Effector memory CD8-positive, alpha-beta T cell (primary cell): ENCODE data around the gene PACSIN2.

ENCODE experiments used
- ATAC-seq: fragments of 150-1000 bp; cut with Tn5 transposase; replicated peaks from 2 replicates; pipeline ENCODE4 v1.10.0; 2021; ENCODE audit warnings: mild to moderate bottlenecking, moderate library complexity
- DNase-seq, 3 experiments: peaks; one replicate each; pipeline ENCODE4 v3.0.0; 2021
- H3K27ac Mint-ChIP-seq, 2 donors: one replicate each; pipeline ENCODE4 v1.8.0; 2022; ENCODE audit warnings: mild to moderate bottlenecking in 2 of 2, mixed read lengths in 2 of 2, moderate library complexity in 2 of 2
- H3K27me3 Mint-ChIP-seq, 2 donors: one replicate each; pipeline ENCODE4 v1.8.0; 2022; ENCODE audit warnings: mixed read lengths in 2 of 2
- H3K36me3 Mint-ChIP-seq: one replicate; pipeline ENCODE4 v1.8.0; 2022; ENCODE audit warnings: mild to moderate bottlenecking, moderate library complexity, mixed read lengths; ENCODE audit not compliant: insufficient read depth
- H3K4me1 Mint-ChIP-seq, 2 donors: one replicate each; pipeline ENCODE4 v1.8.0; 2022; ENCODE audit warnings: low read depth in 2 of 2, mixed read lengths in 2 of 2
- H3K4me3 Mint-ChIP-seq, 2 donors: one replicate each; pipeline ENCODE4 v1.8.0; 2022; ENCODE audit warnings: mild to moderate bottlenecking in 2 of 2, mixed read lengths in 2 of 2, moderate library complexity in 2 of 2
- H3K9me3 Mint-ChIP-seq, 2 donors: one replicate each; pipeline ENCODE4 v1.8.0; 2022; ENCODE audit warnings: mixed read lengths in 2 of 2

The PACSIN2 gene

GRCh38 chr22:42871146-42872050 lies 143.6 kb downstream of the PACSIN2 start:
- DNase-seq (no peak), ATAC-seq (no peak)
- H3K4me1 Mint-ChIP-seq = peaks cover 1 to 6% of the 10 kb centered on the region in 2 donors
- H3K27ac Mint-ChIP-seq = peak overlapping the region in 1 of 2 donors; percentile 69
- no peaks in the 10 kb centered on the region for H3K9me3 Mint-ChIP-seq
- H3K36me3 Mint-ChIP-seq = peaks cover 44% of the 10 kb centered on the region
- H3K4me3 Mint-ChIP-seq = no peak overlapping the region
- no peaks in the 10 kb centered on the region for H3K27me3 Mint-ChIP-seq

GRCh38 chr22:42869888-42870480 lies 145.0 kb downstream of the PACSIN2 start:
- H3K4me3 Mint-ChIP-seq = no peak overlapping the region
- no peak overlapping the region for H3K27ac Mint-ChIP-seq
- no peaks in the 10 kb centered on the region for H3K9me3 Mint-ChIP-seq
- H3K36me3 Mint-ChIP-seq = peaks cover 42% of the 10 kb centered on the region
- no peak for ATAC-seq
- H3K27me3 Mint-ChIP-seq = no peaks in the 10 kb centered on the region
- DNase-seq = no peak
- H3K4me1 Mint-ChIP-seq = peaks cover 1 to 6% of the 10 kb centered on the region in 2 donors

GRCh38 chr22:42869463-42869862 lies 145.5 kb downstream of the PACSIN2 start:
- H3K27me3 Mint-ChIP-seq = no peaks in the 10 kb centered on the region
- no peaks in the 10 kb centered on the region for H3K9me3 Mint-ChIP-seq
- DNase-seq (no peak), ATAC-seq (no peak)
- H3K4me3 Mint-ChIP-seq = no peak overlapping the region
- peaks cover 40% of the 10 kb centered on the region for H3K36me3 Mint-ChIP-seq
- peaks cover 1 to 6% of the 10 kb centered on the region in 2 donors for H3K4me1 Mint-ChIP-seq
- no peak overlapping the region for H3K27ac Mint-ChIP-seq

- no peak overlapping the region for H3K4me3 Mint-ChIP-seq
- ATAC-seq = no peak
- no peak for DNase-seq
- H3K36me3 Mint-ChIP-seq = peaks cover 34% of the 10 kb centered on the region
- H3K27ac Mint-ChIP-seq = no peak overlapping the region
- no peaks in the 10 kb centered on the region for H3K9me3 Mint-ChIP-seq
- H3K4me1 Mint-ChIP-seq = peaks cover 1 to 6% of the 10 kb centered on the region in 2 donors
- no peaks in the 10 kb centered on the region for H3K27me3 Mint-ChIP-seq
Measured at GRCh38 chr22:42868751-42869251, 146.1 kb downstream of the PACSIN2 start.

- H3K36me3 Mint-ChIP-seq = peaks cover 17% of the 10 kb centered on the region
- ATAC-seq (no peak), DNase-seq (no peak)
- H3K9me3 Mint-ChIP-seq = no peaks in the 10 kb centered on the region
- peak overlapping the region in 1 of 2 donors; percentile 57 for H3K27ac Mint-ChIP-seq
- H3K4me3 Mint-ChIP-seq = no peak overlapping the region
- H3K27me3 Mint-ChIP-seq = no peaks in the 10 kb centered on the region
- peaks cover 4 to 10% of the 10 kb centered on the region in 2 donors for H3K4me1 Mint-ChIP-seq
Measured at GRCh38 chr22:42866100-42866499, 148.8 kb downstream of the PACSIN2 start.

GRCh38 chr22:42865536-42865935 lies 149.4 kb downstream of the PACSIN2 start:
- Mint-ChIP-seq H3K4me1 (peaks cover 4 to 10% of the 10 kb centered on the region in 2 donors), H3K4me3 (no peak overlapping the region), H3K9me3 (no peaks in the 10 kb centered on the region), H3K27me3 (no peaks in the 10 kb centered on the region), H3K36me3 (peaks cover 12% of the 10 kb centered on the region), H3K27ac (peak overlapping the region in 1 of 2 donors; percentile 57)
- ATAC-seq (no peak), DNase-seq (no peak)

- DNase-seq = no peak
- Mint-ChIP-seq H3K9me3 (no peaks in the 10 kb centered on the region), H3K4me3 (no peak overlapping the region), H3K4me1 (peaks cover 4 to 10% of the 10 kb centered on the region in 2 donors), H3K27me3 (no peaks in the 10 kb centered on the region), H3K27ac (no peak overlapping the region), H3K36me3 (peaks cover 9% of the 10 kb centered on the region)
- peak; percentile 42 for ATAC-seq
Measured at GRCh38 chr22:42863349-42863961, 151.5 kb downstream of the PACSIN2 start.

- Mint-ChIP-seq H3K4me3 (no peak overlapping the region), H3K27ac (no peak overlapping the region), H3K9me3 (no peaks in the 10 kb centered on the region), H3K36me3 (peaks cover 6% of the 10 kb centered on the region), H3K27me3 (no peaks in the 10 kb centered on the region), H3K4me1 (peaks cover 4 to 5% of the 10 kb centered on the region in 2 donors)
- DNase-seq (no peak), ATAC-seq (no peak)
Measured at GRCh38 chr22:42862045-42862734, 152.8 kb downstream of the PACSIN2 start.

GRCh38 chr22:42860968-42861367 lies 154.0 kb downstream of the PACSIN2 start:
- Mint-ChIP-seq H3K27me3 (no peaks in the 10 kb centered on the region), H3K4me3 (no peak overlapping the region), H3K4me1 (peaks cover 8 to 10% of the 10 kb centered on the region in 2 donors), H3K27ac (peak overlapping the region in 1 of 2 donors; percentile 15), H3K9me3 (no peaks in the 10 kb centered on the region), H3K36me3 (peaks cover 9% of the 10 kb centered on the region)
- DNase-seq (no peak), ATAC-seq (no peak)

- ATAC-seq = no peak
- peak overlapping the region; percentile 69 to 74 for H3K4me3 Mint-ChIP-seq
- H3K36me3 Mint-ChIP-seq = peaks cover 13% of the 10 kb centered on the region
- H3K4me1 Mint-ChIP-seq = peaks cover 5 to 8% of the 10 kb centered on the region in 2 donors
- H3K27ac Mint-ChIP-seq = no peak overlapping the region
- H3K27me3 Mint-ChIP-seq = no peaks in the 10 kb centered on the region
- no peaks in the 10 kb centered on the region for H3K9me3 Mint-ChIP-seq
- no peak for DNase-seq
Measured at GRCh38 chr22:42857845-42858481, 157.0 kb downstream of the PACSIN2 start.

GRCh38 chr22:42856865-42857704 lies 157.9 kb downstream of the PACSIN2 start, which contains the start of gene ARFGAP3:
ARFGAP3 (minus strand) TSS chr22:42857273; CDS start chr22:42857182, 91 bp downstream.
- H3K27ac Mint-ChIP-seq = peak within 1 kb of the TSS; percentile 93 to 96
- no peaks in the 10 kb centered on the region for H3K9me3 Mint-ChIP-seq
- H3K4me3 Mint-ChIP-seq = peak within 1 kb of the TSS; percentile 88 to 96
- peak; percentile 93 to 97 (median 93) for DNase-seq
- peak; percentile 86 for ATAC-seq
- H3K4me1 Mint-ChIP-seq = peaks cover 5 to 8% of the 10 kb centered on the region in 2 donors
- peaks cover 13% of the 10 kb centered on the region for H3K36me3 Mint-ChIP-seq
- H3K27me3 Mint-ChIP-seq = no peaks in the 10 kb centered on the region
